ENCODE results near the gene CORIN.

DNA sequence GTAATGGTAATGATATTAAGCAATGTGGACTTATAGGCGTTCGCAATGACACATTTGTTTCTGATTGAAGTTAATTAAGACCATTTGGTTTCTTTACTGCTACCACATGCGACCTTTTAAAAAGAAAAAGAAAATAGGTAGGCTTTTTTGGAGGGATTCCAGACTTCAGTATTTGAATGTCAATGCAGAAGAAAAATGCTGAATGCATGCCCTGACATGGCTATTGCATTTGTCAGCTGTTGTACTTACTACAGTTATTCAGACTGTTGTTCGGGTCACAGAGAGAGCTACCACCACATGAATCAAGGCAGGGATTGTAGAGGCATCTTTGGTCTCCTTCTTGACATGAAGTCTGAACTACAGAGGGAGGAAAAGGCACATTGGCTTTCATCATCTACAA, 163.7 kb downstream of the CORIN start:
- TF ChIP-seq, protein P1, sequence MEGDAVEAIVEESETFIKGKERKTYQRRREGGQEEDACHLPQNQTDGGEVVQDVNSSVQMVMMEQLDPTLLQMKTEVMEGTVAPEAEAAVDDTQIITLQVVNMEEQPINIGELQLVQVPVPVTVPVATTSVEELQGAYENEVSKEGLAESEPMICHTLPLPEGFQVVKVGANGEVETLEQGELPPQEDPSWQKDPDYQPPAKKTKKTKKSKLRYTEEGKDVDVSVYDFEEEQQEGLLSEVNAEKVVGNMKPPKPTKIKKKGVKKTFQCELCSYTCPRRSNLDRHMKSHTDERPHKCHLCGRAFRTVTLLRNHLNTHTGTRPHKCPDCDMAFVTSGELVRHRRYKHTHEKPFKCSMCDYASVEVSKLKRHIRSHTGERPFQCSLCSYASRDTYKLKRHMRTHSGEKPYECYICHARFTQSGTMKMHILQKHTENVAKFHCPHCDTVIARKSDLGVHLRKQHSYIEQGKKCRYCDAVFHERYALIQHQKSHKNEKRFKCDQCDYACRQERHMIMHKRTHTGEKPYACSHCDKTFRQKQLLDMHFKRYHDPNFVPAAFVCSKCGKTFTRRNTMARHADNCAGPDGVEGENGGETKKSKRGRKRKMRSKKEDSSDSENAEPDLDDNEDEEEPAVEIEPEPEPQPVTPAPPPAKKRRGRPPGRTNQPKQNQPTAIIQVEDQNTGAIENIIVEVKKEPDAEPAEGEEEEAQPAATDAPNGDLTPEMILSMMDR (IDR thresholded peaks at IDR 0.05; ENCODE audit: low read depth, low read length, missing input control), result no peak
- TF ChIP-seq RAD21 (IDR thresholded peaks at IDR 0.05) (no peak), EGR1 (IDR thresholded peaks at IDR 0.05; ENCODE audit: low read depth in 2 of 2) (no peak), RXRA (IDR thresholded peaks at IDR 0.05) (no peak), SP1 (IDR thresholded peaks at IDR 0.05) (no peak), JUND (IDR thresholded peaks at IDR 0.05) (no peak), YY1 (IDR thresholded peaks at IDR 0.05) (no peak), ZBTB33 (IDR thresholded peaks at IDR 0.05) (no peak)
- TF ChIP-seq, protein P2, sequence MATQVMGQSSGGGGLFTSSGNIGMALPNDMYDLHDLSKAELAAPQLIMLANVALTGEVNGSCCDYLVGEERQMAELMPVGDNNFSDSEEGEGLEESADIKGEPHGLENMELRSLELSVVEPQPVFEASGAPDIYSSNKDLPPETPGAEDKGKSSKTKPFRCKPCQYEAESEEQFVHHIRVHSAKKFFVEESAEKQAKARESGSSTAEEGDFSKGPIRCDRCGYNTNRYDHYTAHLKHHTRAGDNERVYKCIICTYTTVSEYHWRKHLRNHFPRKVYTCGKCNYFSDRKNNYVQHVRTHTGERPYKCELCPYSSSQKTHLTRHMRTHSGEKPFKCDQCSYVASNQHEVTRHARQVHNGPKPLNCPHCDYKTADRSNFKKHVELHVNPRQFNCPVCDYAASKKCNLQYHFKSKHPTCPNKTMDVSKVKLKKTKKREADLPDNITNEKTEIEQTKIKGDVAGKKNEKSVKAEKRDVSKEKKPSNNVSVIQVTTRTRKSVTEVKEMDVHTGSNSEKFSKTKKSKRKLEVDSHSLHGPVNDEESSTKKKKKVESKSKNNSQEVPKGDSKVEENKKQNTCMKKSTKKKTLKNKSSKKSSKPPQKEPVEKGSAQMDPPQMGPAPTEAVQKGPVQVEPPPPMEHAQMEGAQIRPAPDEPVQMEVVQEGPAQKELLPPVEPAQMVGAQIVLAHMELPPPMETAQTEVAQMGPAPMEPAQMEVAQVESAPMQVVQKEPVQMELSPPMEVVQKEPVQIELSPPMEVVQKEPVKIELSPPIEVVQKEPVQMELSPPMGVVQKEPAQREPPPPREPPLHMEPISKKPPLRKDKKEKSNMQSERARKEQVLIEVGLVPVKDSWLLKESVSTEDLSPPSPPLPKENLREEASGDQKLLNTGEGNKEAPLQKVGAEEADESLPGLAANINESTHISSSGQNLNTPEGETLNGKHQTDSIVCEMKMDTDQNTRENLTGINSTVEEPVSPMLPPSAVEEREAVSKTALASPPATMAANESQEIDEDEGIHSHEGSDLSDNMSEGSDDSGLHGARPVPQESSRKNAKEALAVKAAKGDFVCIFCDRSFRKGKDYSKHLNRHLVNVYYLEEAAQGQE (IDR thresholded peaks at IDR 0.05), result no peak
- TF ChIP-seq, protein P3, sequence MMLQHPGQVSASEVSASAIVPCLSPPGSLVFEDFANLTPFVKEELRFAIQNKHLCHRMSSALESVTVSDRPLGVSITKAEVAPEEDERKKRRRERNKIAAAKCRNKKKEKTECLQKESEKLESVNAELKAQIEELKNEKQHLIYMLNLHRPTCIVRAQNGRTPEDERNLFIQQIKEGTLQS (IDR thresholded peaks at IDR 0.05), result no peak
